Vagina (tissue), 2 donors: ENCODE measurements around the gene TEKT5.

Source experiments
- POLR2A ChIP-seq, 2 donors: fragments of 450-650 bp; IDR thresholded peaks; one replicate each; pipeline ENCODE4 v1.6.1; 2017; ENCODE audit warnings: antibody characterized with exemption in 2 of 2, mild to moderate bottlenecking in 2 of 2, moderate library complexity in 2 of 2
- POLR2AphosphoS5 ChIP-seq, 2 donors: sonication (generic); formaldehyde crosslinking; IDR thresholded peaks; one replicate each; pipeline ENCODE4 v1.9.0; 2017; ENCODE audit warnings: antibody characterized with exemption in 2 of 2, mild to moderate bottlenecking in 2 of 2, low read depth in 1 of 2; ENCODE audit not compliant: insufficient read depth in 1 of 2
- TF ChIP-seq, protein P1 (sequence below), 3 experiments: fragments of 450-650 bp in 2 of 3; fragments of 200-600 bp in 1 of 3; sonication (generic) in 1 of 3; IDR thresholded peaks; one replicate each; pipeline ENCODE4 v1.5.1; 2017 to 2019; ENCODE audit warnings: antibody characterized with exemption in 3 of 3, mild to moderate bottlenecking in 2 of 3, moderate library complexity in 2 of 3

- TF ChIP-seq, protein P1, sequence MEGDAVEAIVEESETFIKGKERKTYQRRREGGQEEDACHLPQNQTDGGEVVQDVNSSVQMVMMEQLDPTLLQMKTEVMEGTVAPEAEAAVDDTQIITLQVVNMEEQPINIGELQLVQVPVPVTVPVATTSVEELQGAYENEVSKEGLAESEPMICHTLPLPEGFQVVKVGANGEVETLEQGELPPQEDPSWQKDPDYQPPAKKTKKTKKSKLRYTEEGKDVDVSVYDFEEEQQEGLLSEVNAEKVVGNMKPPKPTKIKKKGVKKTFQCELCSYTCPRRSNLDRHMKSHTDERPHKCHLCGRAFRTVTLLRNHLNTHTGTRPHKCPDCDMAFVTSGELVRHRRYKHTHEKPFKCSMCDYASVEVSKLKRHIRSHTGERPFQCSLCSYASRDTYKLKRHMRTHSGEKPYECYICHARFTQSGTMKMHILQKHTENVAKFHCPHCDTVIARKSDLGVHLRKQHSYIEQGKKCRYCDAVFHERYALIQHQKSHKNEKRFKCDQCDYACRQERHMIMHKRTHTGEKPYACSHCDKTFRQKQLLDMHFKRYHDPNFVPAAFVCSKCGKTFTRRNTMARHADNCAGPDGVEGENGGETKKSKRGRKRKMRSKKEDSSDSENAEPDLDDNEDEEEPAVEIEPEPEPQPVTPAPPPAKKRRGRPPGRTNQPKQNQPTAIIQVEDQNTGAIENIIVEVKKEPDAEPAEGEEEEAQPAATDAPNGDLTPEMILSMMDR (IDR thresholded peaks at IDR 0.05) = no peak
- no peak for TF ChIP-seq POLR2A (IDR thresholded peaks at IDR 0.05)
- TF ChIP-seq POLR2AphosphoS5 (IDR thresholded peaks at IDR 0.05; ENCODE audit: insufficient read depth in 1 of 2, low read depth in 1 of 2) = no peak
These were observed 80.8 kb downstream of the TEKT5 start for GRCh38 chr16:10613785-10614485.
